Measurements from ENCODE around the gene AKIP1.

DNA sequence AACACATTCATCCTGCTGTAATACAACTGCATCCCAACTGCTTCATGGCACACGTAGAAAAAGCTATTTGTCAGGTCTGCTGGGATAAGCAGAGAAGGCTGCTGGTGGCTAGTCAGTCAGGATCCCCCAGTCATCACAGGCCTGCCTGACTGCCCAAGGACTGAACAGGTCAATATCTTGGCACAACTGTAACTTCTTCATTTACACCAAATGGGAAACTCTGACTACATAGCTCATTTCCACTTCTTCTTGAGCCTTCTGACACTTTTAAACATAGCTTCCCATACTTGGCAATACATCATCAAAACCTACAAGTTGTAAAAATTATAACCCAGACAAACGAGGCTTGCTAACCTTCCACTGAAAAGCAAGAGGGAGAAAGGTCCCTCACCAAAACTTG lies 50.4 kb downstream of the AKIP1 start:
- TF ChIP-seq POLR2A (IDR thresholded peaks at IDR 0.05; ENCODE audit: low read length) (no peak), GATA1 (IDR thresholded peaks at IDR 0.05; ENCODE audit: low read depth, low read length) (no peak)

Data from erythroblast (primary cell).